ENCODE measurements around the gene EEF1A2.

Gene EEF1A2

GRCh38 chr20:63456429-63457284 lies 42.2 kb downstream of the EEF1A2 start:
- H3K4me3 ChIP-seq (replicated peaks in 1 of 2; ENCODE audit: low read depth in 2 of 2, low read length in 2 of 2): no peak overlapping the region
- DNase-seq (ENCODE audit: low read depth in 2 of 2): peak in 1 of 2 donors; percentile 40
- TF ChIP-seq CTCF (IDR thresholded peaks at IDR 0.05; ENCODE audit: low read depth, low read length): no peak

GRCh38 chr20:63455568-63455859 lies 43.4 kb downstream of the EEF1A2 start:
- DNase-seq (ENCODE audit: low read depth in 2 of 2): no peak
- H3K4me3 ChIP-seq (replicated peaks in 1 of 2; ENCODE audit: low read depth in 2 of 2, low read length in 2 of 2): no peak overlapping the region
- TF ChIP-seq CTCF (IDR thresholded peaks at IDR 0.05; ENCODE audit: low read depth, low read length): no peak

GRCh38 chr20:63454731-63455567 lies 43.9 kb downstream of the EEF1A2 start:
- DNase-seq (ENCODE audit: low read depth in 2 of 2): peak in 1 of 2 donors; percentile 11
- H3K4me3 ChIP-seq (replicated peaks in 1 of 2; ENCODE audit: low read depth in 2 of 2, low read length in 2 of 2): peak overlapping the region in 1 of 2 donors; percentile 3
- TF ChIP-seq CTCF (IDR thresholded peaks at IDR 0.05; ENCODE audit: low read depth, low read length): no peak

GRCh38 chr20:63452821-63453523 lies 45.9 kb downstream of the EEF1A2 start:
- H3K4me3 ChIP-seq (replicated peaks in 1 of 2; ENCODE audit: low read depth in 2 of 2, low read length in 2 of 2): no peak overlapping the region
- DNase-seq (ENCODE audit: low read depth in 2 of 2): peak in 1 of 2 donors; percentile 4
- peak; percentile 22 for TF ChIP-seq CTCF (IDR thresholded peaks at IDR 0.05; ENCODE audit: low read depth, low read length)

GRCh38 chr20:63452341-63452740 lies 46.5 kb downstream of the EEF1A2 start:
- no peak for DNase-seq (ENCODE audit: low read depth in 2 of 2)
- TF ChIP-seq CTCF (IDR thresholded peaks at IDR 0.05; ENCODE audit: low read depth, low read length): no peak
- H3K4me3 ChIP-seq (replicated peaks in 1 of 2; ENCODE audit: low read depth in 2 of 2, low read length in 2 of 2): no peak overlapping the region

- TF ChIP-seq CTCF (IDR thresholded peaks at IDR 0.05; ENCODE audit: low read depth, low read length): no peak
- no peak overlapping the region for H3K4me3 ChIP-seq (replicated peaks in 1 of 2; ENCODE audit: low read depth in 2 of 2, low read length in 2 of 2)
- no peak for DNase-seq (ENCODE audit: low read depth in 2 of 2)
These were observed 47.1 kb downstream of the EEF1A2 start for GRCh38 chr20:63451821-63452220.

All from cardiac fibroblast (primary cell).